ENCODE results near the gene KRTAP5-3.
"Not testable (repeated sequence)": the region's sequence is repeated elsewhere in the genome, so short reads cannot be mapped to it uniquely, and the experiment has no call there.

KRTAP5-3 gene

GRCh38 chr11:1607901-1608300, 362 bp downstream of the KRTAP5-3 start:
- DNase-seq = not testable (repeated sequence)

GRCh38 chr11:1607156-1607845, 962 bp downstream of the KRTAP5-3 start:
- not testable (repeated sequence) for DNase-seq

GRCh38 chr11:1605923-1606322, 2.3 kb downstream of the KRTAP5-3 start:
- DNase-seq = peak; percentile 48

- no peak for DNase-seq
These were observed 3.6 kb downstream of the KRTAP5-3 start for GRCh38 chr11:1604711-1605110.

- DNase-seq = no peak
These were observed 4.1 kb downstream of the KRTAP5-3 start for GRCh38 chr11:1604181-1604580.

- no peak for DNase-seq
These were observed 4.6 kb downstream of the KRTAP5-3 start for GRCh38 chr11:1603629-1604028.

- DNase-seq = not testable (repeated sequence)
These were observed 6.6 kb downstream of the KRTAP5-3 start for GRCh38 chr11:1601663-1602062.

- no peak for DNase-seq
These were observed 7.6 kb downstream of the KRTAP5-3 start for GRCh38 chr11:1600626-1601025.

- DNase-seq = no peak
These were observed 9.4 kb downstream of the KRTAP5-3 start for GRCh38 chr11:1598816-1599215.

GRCh38 chr11:1598406-1598805, 9.9 kb downstream of the KRTAP5-3 start:
- not testable (repeated sequence) for DNase-seq

- DNase-seq = no peak
These were observed 10.3 kb downstream of the KRTAP5-3 start, which contains the start of gene KRTAP5-2 for GRCh38 chr11:1597994-1598380. KRTAP5-2 (minus strand) TSS chr11:1598294; CDS start chr11:1598250, 44 bp downstream.

- no peak for DNase-seq
These were observed 10.8 kb downstream of the KRTAP5-3 start for GRCh38 chr11:1597331-1597993.

GRCh38 chr11:1596576-1597121, 11.6 kb downstream of the KRTAP5-3 start:
- DNase-seq = not testable (repeated sequence)

GRCh38 chr11:1595994-1596575, 12.2 kb downstream of the KRTAP5-3 start:
- not testable (repeated sequence) for DNase-seq

GRCh38 chr11:1592628-1593027, 15.6 kb downstream of the KRTAP5-3 start:
- no peak for DNase-seq

- no peak for DNase-seq
These were observed 18.3 kb downstream of the KRTAP5-3 start for GRCh38 chr11:1589996-1590395.

- DNase-seq = peak; percentile 32
These were observed 18.9 kb downstream of the KRTAP5-3 start for GRCh38 chr11:1589191-1589963.

GRCh38 chr11:1586699-1587098, 21.6 kb downstream of the KRTAP5-3 start:
- no peak for DNase-seq

- not testable (repeated sequence) for DNase-seq
These were observed 23.4 kb downstream of the KRTAP5-3 start, which contains the start of gene KRTAP5-1 for GRCh38 chr11:1584661-1585370. KRTAP5-1 (minus strand) TSS chr11:1585283; CDS start chr11:1585249, 34 bp downstream.

- DNase-seq = not testable (repeated sequence)
These were observed 25.4 kb downstream of the KRTAP5-3 start for GRCh38 chr11:1582909-1583308.

GRCh38 chr11:1581976-1582375, 26.3 kb downstream of the KRTAP5-3 start:
- DNase-seq = no peak

GRCh38 chr11:1576825-1577224, 31.4 kb downstream of the KRTAP5-3 start:
- DNase-seq = no peak

Measured in activated CD4-positive, alpha-beta T cell treated with anti-CD3 and anti-CD28 coated beads, Interleukin-2, Interleukin-6, amounts not matched to agents 100 ng/mL and 50 ng/mL, durations not matched to agents 16 hours and 8 hours (primary cell).